VCaP (cell line): ENCODE measurements around the gene MOSMO.

ENCODE experiments used
- H3K27ac ChIP-seq: fragments of 450-650 bp; 2 replicates; pipeline ENCODE4 v1.5.1; 2017
- CTCF ChIP-seq: fragments of 450-650 bp; conservative IDR thresholded peaks from 2 replicates; pipeline ENCODE4 v1.5.1; 2017; ENCODE audit warnings: mild to moderate bottlenecking, moderate library complexity

MOSMO gene

GRCh38 chr16:21980032-21980431 is 27.9 kb upstream of the MOSMO start:
- H3K27ac ChIP-seq, result no peak overlapping the region
- TF ChIP-seq CTCF, result no peak

- TF ChIP-seq CTCF, result no peak
- no peak overlapping the region for H3K27ac ChIP-seq
These were observed 25.8 kb upstream of the MOSMO start for GRCh38 chr16:21982108-21982507.

DNA sequence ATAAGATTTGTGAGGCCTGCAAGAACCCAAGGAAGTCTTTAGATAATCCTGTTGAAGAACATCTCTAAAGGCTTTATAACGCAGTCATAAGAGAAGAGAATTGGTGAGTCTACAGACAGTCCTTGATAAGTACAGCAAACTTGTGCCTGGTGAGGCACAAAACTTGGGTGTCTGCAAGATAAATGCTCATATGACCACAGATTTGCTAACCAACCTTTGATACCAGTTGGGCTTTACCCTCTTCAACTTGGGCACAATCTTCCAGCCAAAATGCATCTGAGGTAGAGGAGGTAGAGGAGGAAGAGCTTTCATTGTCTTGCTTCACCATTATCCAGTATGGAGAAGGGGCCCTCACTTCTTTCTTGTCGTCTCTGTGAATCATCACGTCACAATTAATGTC is 23.8 kb upstream of the MOSMO start:
- H3K27ac ChIP-seq, result peak overlapping the region; percentile 57; the same call in 1 of the 2 replicates
- no peak for TF ChIP-seq CTCF

DNA sequence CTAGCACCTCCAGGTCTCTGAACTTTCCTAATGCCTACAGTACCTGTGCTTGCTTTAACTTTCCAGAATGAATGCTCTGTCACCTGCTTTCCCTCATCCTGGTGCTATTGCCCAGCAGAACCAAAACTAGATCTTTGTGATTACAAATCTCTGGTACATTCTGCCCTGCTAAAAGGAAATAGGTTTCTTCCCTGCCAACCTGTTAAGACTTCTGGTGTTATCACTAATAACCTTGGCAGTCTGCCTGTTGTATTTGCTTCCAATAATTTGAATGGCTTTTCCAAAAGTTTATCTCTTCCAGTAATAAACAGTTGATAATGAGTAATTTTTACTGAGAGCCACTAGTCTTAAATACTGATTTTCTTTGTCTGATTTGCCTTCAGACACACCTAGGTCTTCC is 22.4 kb upstream of the MOSMO start:
- TF ChIP-seq CTCF, result no peak
- H3K27ac ChIP-seq, result peak overlapping the region; percentile 57

DNA sequence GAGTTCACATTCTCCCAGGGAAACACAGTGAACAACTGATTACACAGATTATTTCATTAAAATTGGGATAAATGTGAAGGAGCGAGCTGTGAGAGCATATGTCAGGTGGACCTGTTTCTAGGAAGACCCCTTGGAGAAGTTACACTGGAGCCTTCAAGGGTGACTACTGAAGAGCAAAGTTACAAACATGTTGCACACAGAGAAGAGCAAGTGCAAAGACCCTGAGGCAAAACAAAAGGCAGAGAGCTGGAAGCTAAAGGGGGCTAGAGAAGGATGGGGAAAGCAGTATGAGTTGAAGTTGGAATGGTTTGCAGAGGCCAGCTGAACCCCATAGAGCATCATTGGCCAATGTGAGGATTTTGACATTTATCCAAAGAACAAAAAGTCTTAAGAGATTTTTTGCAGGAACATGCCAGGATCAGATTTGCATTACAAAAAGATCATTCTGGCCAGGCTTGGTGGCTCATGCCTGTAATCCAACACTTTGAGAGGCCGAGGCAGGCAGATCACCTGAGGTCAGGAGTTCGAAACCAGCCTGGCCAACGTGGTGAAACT is 21.1 kb upstream of the MOSMO start:
- no peak for TF ChIP-seq CTCF
- no peak overlapping the region for H3K27ac ChIP-seq

GRCh38 chr16:21987498-21987897 is 20.4 kb upstream of the MOSMO start:
- H3K27ac ChIP-seq, result no peak overlapping the region
- no peak for TF ChIP-seq CTCF

DNA sequence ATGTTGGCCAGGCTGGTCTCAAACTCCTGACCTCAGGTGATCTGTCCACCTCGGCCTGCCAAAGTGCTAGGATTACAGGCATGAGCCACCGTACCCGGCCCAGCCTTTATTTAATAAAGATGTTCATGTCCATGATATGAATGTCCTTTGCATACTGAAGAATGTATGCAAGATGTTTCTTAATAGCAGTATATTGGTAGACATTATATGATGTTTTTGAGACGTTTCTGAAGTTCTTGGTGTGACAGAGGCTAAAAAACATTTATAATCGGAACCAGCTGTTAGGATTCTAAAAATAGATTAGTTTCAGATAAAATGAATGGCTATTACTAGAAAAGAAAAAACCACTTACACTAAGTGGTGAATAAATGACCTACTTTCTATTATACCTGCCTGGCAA is 18.8 kb upstream of the MOSMO start:
- no peak overlapping the region for H3K27ac ChIP-seq
- TF ChIP-seq CTCF, result no peak
